Mononuclear cell (primary cell): ENCODE measurements around the gene S100B. TPM values are rescaled to one million over a fixed set of nuclear protein-coding genes. Genes with fewer than 3 reads are reported as not detected.
"Not testable (repeated sequence)": the region's sequence is repeated elsewhere in the genome, so short reads cannot be mapped to it uniquely, and the experiment has no call there.

Experiments
- H3K27me3 ChIP-seq: 2 replicates; pipeline ENCODE4 v1.6.0; 2011; ENCODE audit warnings: low read length, control low read depth; ENCODE audit not compliant: insufficient read depth
- H3K4me1 ChIP-seq: 2 replicates; pipeline ENCODE4 v1.5.1; 2011; ENCODE audit warnings: mild to moderate bottlenecking, low read length, control low read depth; ENCODE audit not compliant: insufficient read depth
- H3K4me3 ChIP-seq: 2 replicates; pipeline ENCODE4 v1.5.1; 2011; ENCODE audit warnings: mild to moderate bottlenecking, low read length, moderate library complexity
- H3K9me3 ChIP-seq: 2 replicates; pipeline ENCODE4 v1.5.1; 2011; ENCODE audit warnings: low read depth, mild to moderate bottlenecking, control low read depth, low read length
- total RNA-seq: library from RNA; depleted of rRNA; stranded (reverse); fragments of >200 nt; gene quantifications from one replicate; pipeline ENCODE4 v1.2.3, GENCODE V29; 2012

S100B gene
- total RNA-seq, 1 donor: 20.8 TPM

- Histone ChIP-seq H3K4me1 (peaks cover 43% of the 10 kb centered on the region), H3K4me3 (peak within 1 kb of the TSS; percentile 100), H3K9me3 (no peaks in the 10 kb centered on the region)
These were observed 30.7 kb upstream of the S100B start, which contains the start of gene PRMT2 for GRCh38 chr21:46635324-46636180. Gene PRMT2, plus strand, starts transcription at chr21:46635674. Its CDS starts 1,278 bp downstream, at chr21:46636952.

GRCh38 chr21:46634966-46635323, 30.1 kb upstream of the S100B start:
- H3K9me3 ChIP-seq: no peaks in the 10 kb centered on the region
- peak overlapping the region; percentile 100 for H3K4me3 ChIP-seq
- peaks cover 43% of the 10 kb centered on the region for H3K4me1 ChIP-seq

More at GRCh38 chr21:46635324-46636180, 30.7 kb upstream of the S100B start, which contains the start of gene PRMT2:
- H3K27me3 ChIP-seq: no peaks in the 10 kb centered on the region

GRCh38 chr21:46634427-46634826, 29.5 kb upstream of the S100B start:
- no peaks in the 10 kb centered on the region for H3K9me3 ChIP-seq
- H3K27me3 ChIP-seq: no peaks in the 10 kb centered on the region
- peak overlapping the region; percentile 100 for H3K4me3 ChIP-seq
- peaks cover 43% of the 10 kb centered on the region for H3K4me1 ChIP-seq

More at GRCh38 chr21:46634966-46635323, 30.1 kb upstream of the S100B start:
- H3K27me3 ChIP-seq: no peaks in the 10 kb centered on the region

- Histone ChIP-seq H3K27me3 (no peaks in the 10 kb centered on the region), H3K4me3 (no peak overlapping the region), H3K9me3 (no peaks in the 10 kb centered on the region), H3K4me1 (peaks cover 43% of the 10 kb centered on the region)
These were observed 28.7 kb upstream of the S100B start for GRCh38 chr21:46633566-46633965.

- not testable (repeated sequence) for H3K9me3 ChIP-seq, H3K4me3 ChIP-seq, H3K27me3 ChIP-seq
- peaks cover 37% of the 10 kb centered on the region for H3K4me1 ChIP-seq
These were observed 26.0 kb upstream of the S100B start for GRCh38 chr21:46630915-46631314.

GRCh38 chr21:46628868-46629267, 24.0 kb upstream of the S100B start:
- no peaks in the 10 kb centered on the region for H3K27me3 ChIP-seq
- H3K4me1 ChIP-seq: peaks cover 22% of the 10 kb centered on the region
- H3K4me3 ChIP-seq: no peak overlapping the region
- no peaks in the 10 kb centered on the region for H3K9me3 ChIP-seq

GRCh38 chr21:46627726-46628125, 22.8 kb upstream of the S100B start:
- Histone ChIP-seq H3K9me3 (no peaks in the 10 kb centered on the region), H3K27me3 (no peaks in the 10 kb centered on the region), H3K4me3 (no peak overlapping the region), H3K4me1 (peaks cover 22% of the 10 kb centered on the region)

- H3K4me3 ChIP-seq: no peak overlapping the region
- H3K4me1 ChIP-seq: peaks cover 29% of the 10 kb centered on the region
These were observed 22.2 kb upstream of the S100B start for GRCh38 chr21:46626975-46627501.

GRCh38 chr21:46626536-46626935, 21.7 kb upstream of the S100B start:
- Histone ChIP-seq H3K9me3 (no peaks in the 10 kb centered on the region), H3K4me1 (peaks cover 34% of the 10 kb centered on the region), H3K27me3 (no peaks in the 10 kb centered on the region), H3K4me3 (no peak overlapping the region)

More at GRCh38 chr21:46626975-46627501, 22.2 kb upstream of the S100B start:
- Histone ChIP-seq H3K27me3 (no peaks in the 10 kb centered on the region), H3K9me3 (no peaks in the 10 kb centered on the region)

- H3K4me1 ChIP-seq: peaks cover 42% of the 10 kb centered on the region
- no peaks in the 10 kb centered on the region for H3K27me3 ChIP-seq
- no peaks in the 10 kb centered on the region for H3K9me3 ChIP-seq
- H3K4me3 ChIP-seq: no peak overlapping the region
These were observed 20.9 kb upstream of the S100B start for GRCh38 chr21:46625759-46626158.

- H3K4me1 ChIP-seq: peaks cover 46% of the 10 kb centered on the region
- H3K9me3 ChIP-seq: no peaks in the 10 kb centered on the region
- no peaks in the 10 kb centered on the region for H3K27me3 ChIP-seq
These were observed 19.2 kb upstream of the S100B start for GRCh38 chr21:46624050-46624449.

GRCh38 chr21:46622226-46622625, 17.3 kb upstream of the S100B start:
- Histone ChIP-seq H3K4me3 (no peak overlapping the region), H3K27me3 (no peaks in the 10 kb centered on the region), H3K4me1 (peaks cover 43% of the 10 kb centered on the region), H3K9me3 (no peaks in the 10 kb centered on the region)

More at GRCh38 chr21:46624050-46624449, 19.2 kb upstream of the S100B start:
- H3K4me3 ChIP-seq: no peak overlapping the region

GRCh38 chr21:46621457-46622182, 16.7 kb upstream of the S100B start:
- H3K27me3 ChIP-seq: no peaks in the 10 kb centered on the region
- H3K4me3 ChIP-seq: no peak overlapping the region
- H3K4me1 ChIP-seq: peaks cover 37% of the 10 kb centered on the region
- no peaks in the 10 kb centered on the region for H3K9me3 ChIP-seq

GRCh38 chr21:46620846-46621245, 16.0 kb upstream of the S100B start:
- H3K4me1 ChIP-seq: peaks cover 30% of the 10 kb centered on the region
- H3K9me3 ChIP-seq: no peaks in the 10 kb centered on the region
- H3K27me3 ChIP-seq: no peaks in the 10 kb centered on the region
- no peak overlapping the region for H3K4me3 ChIP-seq

GRCh38 chr21:46619846-46620245, 15.0 kb upstream of the S100B start:
- Histone ChIP-seq H3K4me3 (no peak overlapping the region), H3K27me3 (no peaks in the 10 kb centered on the region), H3K4me1 (peaks cover 30% of the 10 kb centered on the region), H3K9me3 (no peaks in the 10 kb centered on the region)
